Spleen (tissue), 11 donors: Measurements from ENCODE around the gene TNFRSF13B. TPM values are rescaled to one million over a fixed set of nuclear protein-coding genes. Genes with fewer than 3 reads are reported as not detected.

Source experiments
- DNase-seq: peaks from one replicate; pipeline ENCODE4 v3.0.0-alpha.2; 2020
- H3K27ac ChIP-seq, 8 donors: fragments of 200-600 bp; sonication (generic) in 7 of 8; 1 replicate in 4 of 8; 2 replicates in 4 of 8; pipeline versions ENCODE4 v1.5.0 to v1.8.0; 2016 to 2021; ENCODE audit warnings: inconsistent platforms in 4 of 8, mild to moderate bottlenecking in 4 of 8, moderate library complexity in 1 of 8
- H3K27me3 ChIP-seq, 7 donors: fragments of 200-600 bp; sonication (generic) in 6 of 7; replicated peaks in 1 of 7; 1 replicate in 4 of 7; 2 replicates in 3 of 7; pipeline versions ENCODE4 v1.5.0 to v1.8.0; 2016 to 2021; ENCODE audit warnings: inconsistent platforms in 3 of 7, mild to moderate bottlenecking in 1 of 7
- H3K36me3 ChIP-seq, 6 donors: fragments of 200-600 bp; sonication (generic) in 5 of 6; 1 replicate in 4 of 6; 2 replicates in 2 of 6; pipeline versions ENCODE4 v1.5.0 to v1.8.0; 2016 to 2021; ENCODE audit warnings: inconsistent platforms in 2 of 6
- H3K4me1 ChIP-seq, 6 donors: fragments of 200-600 bp; sonication (generic) in 5 of 6; 1 replicate in 3 of 6; 2 replicates in 3 of 6; pipeline versions ENCODE4 v1.5.0 to v1.8.0; 2016 to 2021; ENCODE audit warnings: inconsistent platforms in 3 of 6
- H3K4me3 ChIP-seq, 8 donors: fragments of 200-600 bp; sonication (generic) in 7 of 8; 1 replicate in 4 of 8; 2 replicates in 4 of 8; pipeline versions ENCODE4 v1.5.0 to v1.8.0; 2016 to 2021; ENCODE audit warnings: inconsistent platforms in 4 of 8, mild to moderate bottlenecking in 4 of 8, moderate library complexity in 2 of 8
- H3K9me3 ChIP-seq, 8 donors: fragments of 200-600 bp; sonication (generic) in 7 of 8; 1 replicate in 4 of 8; 2 replicates in 4 of 8; pipeline versions ENCODE4 v1.5.0 to v1.8.0; 2016 to 2021; ENCODE audit warnings: inconsistent platforms in 4 of 8
- POLR2A ChIP-seq, 3 donors: fragments of 450-650 bp; IDR thresholded peaks; one replicate each; pipeline ENCODE4 v1.5.1; 2017; ENCODE audit warnings: antibody characterized with exemption in 3 of 3, mild to moderate bottlenecking in 1 of 3
- POLR2AphosphoS5 ChIP-seq, 3 donors: sonication (generic); formaldehyde crosslinking; IDR thresholded peaks; one replicate each; pipeline ENCODE4 v1.5.1; 2017; ENCODE audit warnings: antibody characterized with exemption in 3 of 3
- WGBS, 5 donors: extraction: QIAGEN DNeasy Blood & Tissue Kit in 3 of 5; methylation state at CpG; one replicate each; pipeline versions ENCODE4 v1.1.5 to v1.1.7; 2013 to 2018; 5-methylcytosine and 5-hydroxymethylcytosine counted together
- intact Hi-C: fragments of 100-400 bp; cut with DNase I; formaldehyde crosslinking; loops from one replicate; pipeline ENCODE4 v1.15.0; 2023; ENCODE audit warnings: low total_unique reads
- polyA plus RNA-seq, 3 donors: library from polyadenylated mRNA; stranded (reverse); fragments of 200-250 nt; gene quantifications; one replicate each; pipeline ENCODE4 v1.2.1, GENCODE V29; 2013
- total RNA-seq, 7 donors: library from RNA; depleted of rRNA in 3 of 7; stranded (reverse); fragments of >200 nt in 3 of 7; fragmentation: NEBNext Ultra II Directional in 4 of 7; extraction: Animal tissue kit (Norgen Biotek cat#: 25700) in 4 of 7; gene quantifications; one replicate each; pipeline versions ENCODE4 v1.1.0 to v1.2.1, GENCODE V29; 2016 to 2021
- TF ChIP-seq, protein P1 (sequence below), 11 experiments: fragments of 200-600 bp in 7 of 11; fragments of 450-650 bp in 4 of 11; sonication (generic) in 4 of 11; IDR thresholded peaks in 8 of 11; conservative IDR thresholded peaks in 3 of 11; 1 replicate in 7 of 11; 2 replicates in 4 of 11; pipeline versions ENCODE4 v1.4.0 to v1.8.0; 2016 to 2021; ENCODE audit warnings: antibody characterized with exemption in 11 of 11, inconsistent platforms in 4 of 11, mild to moderate bottlenecking in 1 of 11
- donor health status: healthy with polysubstance abuse.
- donor health status: DM: no; HTN: no; CAD: no; lungs with moderate emphysema.
- donor health status: DM: no; HTN: no; CAD: no.
- donor health status: Bipolar disorder and iron deficiency.
- donor health status: healthy.
- donor health status: DM: no; HTN: no; CAD: no.
- donor health status: DM: yes; HTN: yes; CAD: no.

TNFRSF13B gene
- total and polyA plus RNA-seq, 10 donors, result 25.1 to 142 (median 49.5) TPM

DNA sequence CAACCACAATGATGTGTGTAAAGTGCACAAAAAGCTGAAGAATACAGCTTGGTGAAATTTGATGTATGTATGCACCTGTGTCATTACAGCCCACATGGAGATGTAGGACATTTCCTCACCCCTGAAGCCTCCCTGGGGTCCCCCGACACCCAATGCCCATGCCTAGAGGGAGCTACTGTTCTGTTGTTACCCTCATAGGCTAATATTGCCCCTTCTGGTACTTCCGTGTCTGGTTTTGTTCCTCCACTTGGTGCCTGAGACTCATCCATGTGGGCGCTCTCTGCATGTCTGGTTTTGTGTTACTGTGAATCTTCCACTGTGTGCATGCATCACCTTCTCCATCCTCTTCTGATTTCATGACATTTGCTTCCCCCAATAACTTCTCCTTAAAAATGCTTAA is 18.6 kb downstream of the TNFRSF13B start:
- H3K27me3 ChIP-seq, result peaks cover 0 to 27% (median 0%) of the 10 kb centered on the region in 7 donors
- H3K9me3 ChIP-seq, result peaks cover 0 to 29% (median 21%) of the 10 kb centered on the region in 8 donors
- intact Hi-C loops, result no loop called here
- DNase-seq, result no peak
- H3K36me3 ChIP-seq, result peaks cover 0 to 71% (median 8%) of the 10 kb centered on the region in 6 donors
- H3K27ac ChIP-seq, result no peak overlapping the region
- H3K4me3 ChIP-seq, result no peak overlapping the region
- TF ChIP-seq, protein P1, sequence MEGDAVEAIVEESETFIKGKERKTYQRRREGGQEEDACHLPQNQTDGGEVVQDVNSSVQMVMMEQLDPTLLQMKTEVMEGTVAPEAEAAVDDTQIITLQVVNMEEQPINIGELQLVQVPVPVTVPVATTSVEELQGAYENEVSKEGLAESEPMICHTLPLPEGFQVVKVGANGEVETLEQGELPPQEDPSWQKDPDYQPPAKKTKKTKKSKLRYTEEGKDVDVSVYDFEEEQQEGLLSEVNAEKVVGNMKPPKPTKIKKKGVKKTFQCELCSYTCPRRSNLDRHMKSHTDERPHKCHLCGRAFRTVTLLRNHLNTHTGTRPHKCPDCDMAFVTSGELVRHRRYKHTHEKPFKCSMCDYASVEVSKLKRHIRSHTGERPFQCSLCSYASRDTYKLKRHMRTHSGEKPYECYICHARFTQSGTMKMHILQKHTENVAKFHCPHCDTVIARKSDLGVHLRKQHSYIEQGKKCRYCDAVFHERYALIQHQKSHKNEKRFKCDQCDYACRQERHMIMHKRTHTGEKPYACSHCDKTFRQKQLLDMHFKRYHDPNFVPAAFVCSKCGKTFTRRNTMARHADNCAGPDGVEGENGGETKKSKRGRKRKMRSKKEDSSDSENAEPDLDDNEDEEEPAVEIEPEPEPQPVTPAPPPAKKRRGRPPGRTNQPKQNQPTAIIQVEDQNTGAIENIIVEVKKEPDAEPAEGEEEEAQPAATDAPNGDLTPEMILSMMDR (IDR thresholded peaks at IDR 0.05 in 8 of 11, conservative IDR thresholded peaks at IDR 0.05 in 3 of 11), result no peak
- TF ChIP-seq POLR2AphosphoS5 (IDR thresholded peaks at IDR 0.05) (no peak), POLR2A (IDR thresholded peaks at IDR 0.05) (no peak)
- peaks cover 0 to 15% (median 0%) of the 10 kb centered on the region in 6 donors for H3K4me1 ChIP-seq
- 58 to 78% (median 73%) methylated on average over 3 of the region's 3 CpGs for WGBS, 5 donors

GRCh38 chr17:16952401-16952800 is 19.5 kb downstream of the TNFRSF13B start:
- no peak for TF ChIP-seq POLR2A (IDR thresholded peaks at IDR 0.05)
- H3K4me1 ChIP-seq, result peaks cover 0 to 20% (median 0%) of the 10 kb centered on the region in 6 donors
- 74 to 86% (median 79%) methylated on average over 7 to 8 of the region's 8 CpGs for WGBS, 5 donors
- intact Hi-C loops, result no loop called here
- H3K27me3 ChIP-seq, result peaks cover 0 to 27% (median 0%) of the 10 kb centered on the region in 7 donors
- peak; percentile 67 for DNase-seq
- no peak overlapping the region for H3K27ac ChIP-seq
- H3K36me3 ChIP-seq, result peaks cover 0 to 77% (median 9%) of the 10 kb centered on the region in 6 donors
- H3K4me3 ChIP-seq, result no peak overlapping the region
- H3K9me3 ChIP-seq, result peaks cover 0 to 34% (median 25%) of the 10 kb centered on the region in 8 donors

DNA sequence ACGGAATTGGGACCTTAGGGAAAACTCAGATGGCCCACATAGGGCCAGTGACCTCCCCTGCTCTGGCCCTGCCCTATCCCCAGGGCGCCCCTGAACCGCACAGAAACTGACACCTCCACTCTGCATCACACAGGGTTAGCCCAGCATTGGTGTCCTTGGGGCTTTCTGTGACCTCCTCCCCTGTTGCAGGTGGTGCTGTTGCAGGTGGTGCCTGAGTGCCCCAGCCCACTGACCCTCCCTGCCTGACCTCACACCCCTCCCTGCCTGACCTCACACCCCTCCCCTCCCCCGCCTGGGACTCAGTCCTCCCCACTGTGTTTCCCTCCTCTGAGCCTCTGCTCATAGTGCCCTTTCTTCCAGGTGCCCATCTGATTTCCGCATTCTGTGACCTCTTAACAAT is 21.4 kb downstream of the TNFRSF13B start:
- H3K36me3 ChIP-seq, result peaks cover 0 to 80% (median 9%) of the 10 kb centered on the region in 6 donors
- peaks cover 0 to 14% (median 0%) of the 10 kb centered on the region in 7 donors for H3K27me3 ChIP-seq
- peaks cover 0 to 31% (median 3%) of the 10 kb centered on the region in 6 donors for H3K4me1 ChIP-seq
- intact Hi-C loops, result no loop called here
- WGBS, 5 donors, result 76 to 91% (median 87%) methylated on average over 5 of the region's 5 CpGs
- H3K9me3 ChIP-seq, result peaks cover 0 to 30% (median 20%) of the 10 kb centered on the region in 8 donors
- DNase-seq, result peak; percentile 47
- H3K27ac ChIP-seq, result no peak overlapping the region
- no peak for TF ChIP-seq POLR2A (IDR thresholded peaks at IDR 0.05)
- no peak for TF ChIP-seq POLR2AphosphoS5 (IDR thresholded peaks at IDR 0.05)
- TF ChIP-seq, protein P1 (IDR thresholded peaks at IDR 0.05 in 8 of 11, conservative IDR thresholded peaks at IDR 0.05 in 3 of 11), result no peak
- no peak overlapping the region for H3K4me3 ChIP-seq

GRCh38 chr17:16948587-16949376 is 23.1 kb downstream of the TNFRSF13B start:
- Histone ChIP-seq H3K36me3 (peaks cover 0 to 83% (median 9%) of the 10 kb centered on the region in 6 donors), H3K27me3 (peaks cover 0 to 15% (median 0%) of the 10 kb centered on the region in 7 donors), H3K4me1 (peaks cover 0 to 38% (median 4%) of the 10 kb centered on the region in 6 donors), H3K27ac (no peak overlapping the region), H3K9me3 (peaks cover 0 to 30% (median 19%) of the 10 kb centered on the region in 8 donors), H3K4me3 (no peak overlapping the region)
- peak; percentile 52 for DNase-seq
- intact Hi-C loops, result no loop called here
- 93 to 98% (median 94%) methylated on average over 6 of the region's 6 CpGs for WGBS, 5 donors
- TF ChIP-seq POLR2AphosphoS5 (IDR thresholded peaks at IDR 0.05), result no peak
- TF ChIP-seq POLR2A (IDR thresholded peaks at IDR 0.05), result no peak
- TF ChIP-seq, protein P1 (IDR thresholded peaks at IDR 0.05 in 8 of 11, conservative IDR thresholded peaks at IDR 0.05 in 3 of 11), result no peak
